Medulla oblongata (tissue), 1 donor: ENCODE data around the gene BBLN.

ENCODE experiments used
- DNase-seq: peaks from one replicate; pipeline ENCODE4 v3.0.0-alpha.2; 2015; ENCODE audit errors: extremely low spot score

The BBLN gene

DNA sequence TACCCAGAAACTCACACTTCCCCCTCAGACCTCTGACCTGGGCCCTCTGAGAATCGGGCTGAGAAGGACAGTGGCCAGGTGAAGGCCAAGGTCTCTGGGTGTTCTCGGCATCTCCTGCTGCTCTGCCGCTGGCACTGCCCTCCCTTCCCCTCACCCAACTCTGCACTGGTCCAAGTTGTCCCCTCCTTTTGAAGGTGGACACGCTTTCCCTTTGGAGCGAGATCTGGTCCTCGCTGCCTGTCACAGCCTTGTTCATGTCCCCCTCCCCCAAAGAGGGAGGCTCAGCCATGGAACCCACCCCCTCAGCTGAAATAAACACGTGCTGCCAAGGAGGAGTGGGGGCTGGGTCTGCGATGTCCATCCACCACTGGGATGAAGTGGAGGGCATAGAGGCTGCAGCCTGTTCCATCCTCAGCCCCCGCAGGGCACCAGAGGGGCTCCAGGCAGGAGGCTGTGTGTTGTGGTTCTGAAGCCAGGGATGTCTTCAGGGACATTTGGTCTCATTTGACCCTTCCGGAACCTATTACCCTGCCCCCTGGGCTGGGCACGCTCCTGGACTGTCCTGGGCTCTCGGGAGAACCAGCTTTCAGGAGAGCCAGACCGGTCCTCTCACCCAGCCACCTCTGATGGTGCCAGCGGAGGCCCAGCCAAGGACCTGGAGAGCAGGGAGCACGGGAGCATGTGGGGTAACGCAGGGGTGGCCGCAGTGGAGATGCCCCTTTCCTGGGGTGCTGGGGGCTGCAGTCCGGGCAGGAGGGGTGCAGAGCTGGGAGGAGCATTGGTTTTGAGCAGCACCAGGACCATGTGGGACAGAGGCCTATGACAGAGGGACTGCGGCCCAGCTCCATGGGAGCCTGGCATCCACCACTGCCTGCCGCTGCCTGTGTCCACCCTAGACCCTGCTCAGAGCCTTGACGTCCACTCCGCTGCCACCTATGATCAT is 15.6 kb upstream of the BBLN start:
- no peak for DNase-seq

DNA sequence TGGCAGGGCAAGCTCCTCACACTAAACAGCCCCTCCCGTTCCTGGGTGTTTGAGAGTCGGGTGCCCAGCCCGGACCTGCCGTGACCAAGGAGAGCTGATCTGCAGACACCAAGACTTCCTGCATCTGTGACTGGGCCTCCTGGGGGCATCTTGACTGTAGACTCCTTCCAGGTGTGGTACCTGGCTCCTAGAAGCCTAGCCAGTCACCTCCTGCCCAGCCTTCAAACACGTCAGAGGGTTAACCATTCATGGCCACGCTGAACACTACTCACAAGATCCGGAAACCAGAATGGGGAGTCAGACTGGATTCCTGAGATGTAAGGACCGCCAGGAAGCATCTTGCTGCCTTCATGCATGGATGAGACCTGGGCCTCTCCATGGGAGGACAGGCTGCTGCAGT is 14.5 kb upstream of the BBLN start:
- no peak for DNase-seq

- no peak for DNase-seq
Measured at GRCh38 chr9:128145951-128146351, 14.1 kb upstream of the BBLN start.

DNA sequence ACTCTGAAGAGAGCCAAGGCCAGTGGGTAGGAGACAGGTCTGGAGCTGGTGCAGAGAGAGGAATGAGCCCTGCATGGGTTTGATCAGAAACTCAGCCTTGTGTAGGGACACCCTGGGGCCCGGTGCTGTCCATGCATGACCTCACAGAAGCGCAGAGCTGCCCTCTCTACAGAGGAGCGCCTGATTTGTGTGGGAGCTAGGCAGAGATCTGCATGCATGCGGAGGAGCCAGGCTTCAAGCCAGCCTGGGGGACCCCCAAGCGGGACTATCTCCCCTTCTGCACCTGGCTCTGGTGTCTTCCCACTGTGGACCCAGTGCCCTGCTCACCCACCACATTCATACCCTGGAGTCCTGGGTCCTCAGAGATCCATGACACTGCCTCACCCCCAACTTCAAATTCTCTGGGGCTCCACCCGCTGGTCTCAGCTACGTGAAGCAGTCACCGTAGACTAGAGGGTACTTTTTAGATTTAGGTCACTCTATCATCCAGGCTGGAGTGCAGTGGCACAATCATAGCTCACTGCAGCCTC is 13.4 kb upstream of the BBLN start:
- DNase-seq, result no peak

DNA sequence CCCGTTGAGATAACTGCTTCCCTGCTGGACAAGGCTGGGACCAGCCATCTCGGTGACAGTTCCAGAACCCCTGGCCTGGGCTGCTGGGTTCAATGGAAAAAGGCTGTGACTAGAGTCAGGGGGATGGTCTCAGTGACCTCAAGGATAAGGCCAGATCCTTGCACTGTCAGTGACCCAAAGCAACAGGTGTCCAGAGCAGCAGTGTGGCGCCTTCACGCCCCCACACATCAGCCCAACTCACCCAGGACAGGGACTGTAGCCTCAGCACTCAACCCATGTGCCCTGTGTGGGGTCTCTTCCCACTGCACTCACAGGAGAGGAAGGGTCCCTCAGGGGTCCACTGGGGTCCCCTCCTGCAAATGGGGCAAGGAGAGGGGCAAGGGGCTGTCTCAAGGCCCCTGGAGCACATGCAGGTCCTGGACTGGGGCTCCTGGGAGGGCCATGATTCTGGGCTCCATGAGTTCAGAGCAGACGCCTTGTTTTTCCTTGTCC is 11.5 kb upstream of the BBLN start:
- DNase-seq, result no peak

DNA sequence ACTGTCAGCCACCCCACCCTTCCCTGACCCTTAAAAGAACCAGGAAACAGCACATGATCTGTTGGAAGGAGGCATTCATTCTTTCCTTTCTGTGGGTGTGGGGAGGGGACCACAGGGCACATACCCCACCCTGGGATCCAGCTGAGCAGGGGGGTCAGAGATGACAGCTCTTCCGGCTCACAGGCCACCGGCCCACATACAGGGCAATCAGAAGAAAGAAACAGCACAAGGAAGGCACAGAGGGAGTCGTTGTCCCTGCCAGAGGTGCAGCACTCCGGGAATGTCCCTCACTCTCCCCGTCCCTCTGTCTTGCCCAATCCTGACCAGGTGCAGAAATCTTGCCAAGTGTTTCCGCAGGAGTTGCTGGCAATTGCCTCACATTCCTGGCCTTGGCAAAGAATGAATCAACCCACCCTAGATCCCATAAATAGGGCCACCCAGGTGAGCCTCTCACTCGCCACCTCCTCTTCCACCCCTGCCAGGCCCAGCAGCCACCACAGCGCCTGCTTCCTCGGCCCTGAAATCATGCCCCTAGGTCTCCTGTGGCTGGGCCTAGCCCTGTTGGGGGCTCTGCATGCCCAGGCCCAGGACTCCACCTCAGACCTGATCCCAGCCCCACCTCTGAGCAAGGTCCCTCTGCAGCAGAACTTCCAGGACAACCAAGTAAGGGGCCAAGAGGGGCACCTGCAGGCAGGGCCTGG is 10.9 kb upstream of the BBLN start, which contains the start of gene LCN2:
Gene LCN2, plus strand, starts transcription at position 453 of the 701 bp plus-strand sequence. Its CDS starts 73 bp downstream, at position 526.
- DNase-seq, result no peak

- DNase-seq, result no peak
Measured at GRCh38 chr9:128149951-128150593, 10.0 kb upstream of the BBLN start.

DNA sequence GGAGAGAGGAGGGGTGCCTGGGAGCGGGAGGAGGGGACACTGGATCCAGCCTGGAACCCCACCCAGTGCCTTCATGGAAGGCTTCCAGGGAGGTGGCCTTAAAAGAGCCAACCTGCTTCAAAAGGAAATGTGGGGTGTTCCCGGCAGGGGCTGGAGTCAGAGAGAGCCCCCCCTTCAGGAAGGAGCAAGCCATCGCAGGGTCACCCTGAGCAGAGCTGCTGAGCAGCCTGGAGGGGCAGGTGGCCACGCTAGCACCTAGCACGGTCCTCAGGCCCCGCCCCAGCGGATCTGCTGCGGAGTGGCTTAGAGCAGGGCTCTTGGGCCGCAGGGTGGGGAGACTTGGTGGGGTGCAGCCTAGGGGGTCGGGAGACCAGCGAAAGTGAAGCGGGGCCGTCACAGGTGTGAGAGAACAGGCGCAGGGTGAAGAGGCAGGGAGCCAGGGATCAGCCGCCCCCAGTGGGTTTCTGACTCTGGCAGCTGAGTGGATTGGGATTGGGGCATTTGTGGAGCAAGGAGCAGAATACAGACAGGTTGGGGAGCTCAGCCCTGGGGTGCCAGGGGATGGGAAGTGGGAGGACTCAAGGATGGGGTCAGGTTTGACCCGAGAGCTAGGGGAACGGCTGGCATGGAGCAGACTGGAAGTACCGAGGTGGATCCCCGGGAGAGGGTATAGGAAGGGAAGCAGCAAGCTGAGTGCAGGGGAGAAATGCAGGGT is 9.3 kb upstream of the BBLN start:
- no peak for DNase-seq

DNA sequence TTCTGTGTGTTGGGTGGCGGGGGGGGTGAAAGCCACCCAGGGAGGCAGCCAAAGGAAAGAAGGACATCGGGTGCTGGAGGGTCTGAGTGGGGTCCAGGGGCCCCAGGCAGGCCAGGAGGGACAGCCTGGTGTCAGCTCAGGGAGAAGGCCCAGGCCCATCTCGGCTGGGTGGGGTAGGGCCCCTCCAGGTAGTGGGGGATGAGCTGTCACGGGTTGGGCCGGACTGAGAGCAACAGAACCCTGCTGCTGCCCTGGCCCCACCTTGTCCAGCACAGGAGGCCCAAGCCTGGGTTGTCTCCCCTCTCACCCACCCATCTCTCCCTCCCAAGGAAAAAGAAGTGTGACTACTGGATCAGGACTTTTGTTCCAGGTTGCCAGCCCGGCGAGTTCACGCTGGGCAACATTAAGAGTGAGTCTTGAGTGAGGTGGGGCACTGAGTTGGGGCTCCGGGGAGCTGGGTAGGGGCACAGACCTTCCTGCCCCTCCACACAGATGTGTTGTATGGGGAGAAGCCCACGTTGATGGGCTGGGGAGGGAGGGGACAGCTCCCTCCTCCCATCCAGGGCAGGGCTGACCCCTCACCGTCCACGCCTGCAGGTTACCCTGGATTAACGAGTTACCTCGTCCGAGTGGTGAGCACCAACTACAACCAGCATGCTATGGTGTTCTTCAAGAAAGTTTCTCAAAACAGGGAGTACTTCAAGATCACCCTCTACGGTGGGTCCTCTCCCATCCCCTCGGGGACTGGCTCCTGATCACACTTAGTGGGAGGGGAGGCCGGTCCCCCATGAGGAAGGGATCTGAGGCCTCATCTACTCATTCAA is 8.5 kb upstream of the BBLN start:
- no peak for DNase-seq

DNA sequence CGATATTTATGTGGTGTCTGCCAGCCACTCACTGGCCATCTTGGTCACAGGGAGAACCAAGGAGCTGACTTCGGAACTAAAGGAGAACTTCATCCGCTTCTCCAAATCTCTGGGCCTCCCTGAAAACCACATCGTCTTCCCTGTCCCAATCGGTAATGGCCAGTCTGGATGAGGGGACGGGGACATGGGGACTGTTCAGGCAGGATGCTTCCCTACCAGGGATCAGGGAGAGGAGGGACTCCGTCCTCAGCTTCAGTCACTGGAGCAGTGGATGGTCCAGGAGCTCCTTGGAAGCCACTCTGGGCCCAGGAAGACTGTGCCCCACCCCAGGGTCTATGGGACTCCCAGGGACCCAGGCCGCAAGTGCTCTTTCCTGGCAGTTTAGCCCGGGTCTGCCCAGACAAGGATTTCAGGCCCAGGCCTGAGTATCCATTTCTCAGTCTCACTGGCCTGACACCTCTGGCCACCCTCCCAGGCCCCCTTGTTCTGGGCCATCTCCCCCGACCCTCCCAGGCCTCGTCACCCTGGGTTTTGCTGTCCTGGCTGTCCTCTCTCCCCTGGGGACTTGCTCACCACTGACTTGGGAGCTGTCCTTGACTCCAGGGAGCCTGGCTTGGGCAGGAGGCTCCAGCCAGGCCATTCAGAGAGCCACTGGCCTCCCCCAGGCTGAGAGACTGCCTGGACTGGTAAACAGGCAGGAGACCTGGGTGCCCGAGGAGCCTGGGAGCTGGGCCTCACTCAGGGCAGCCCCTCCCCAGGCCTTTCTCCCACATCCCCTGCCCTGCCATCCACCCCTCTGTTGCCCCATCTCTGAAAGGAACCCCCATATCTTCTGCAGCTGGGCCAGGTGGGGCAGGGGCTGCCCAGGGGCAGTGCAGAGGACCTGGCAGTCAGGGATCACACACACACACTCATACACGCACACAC is 7.7 kb upstream of the BBLN start:
- no peak for DNase-seq

DNA sequence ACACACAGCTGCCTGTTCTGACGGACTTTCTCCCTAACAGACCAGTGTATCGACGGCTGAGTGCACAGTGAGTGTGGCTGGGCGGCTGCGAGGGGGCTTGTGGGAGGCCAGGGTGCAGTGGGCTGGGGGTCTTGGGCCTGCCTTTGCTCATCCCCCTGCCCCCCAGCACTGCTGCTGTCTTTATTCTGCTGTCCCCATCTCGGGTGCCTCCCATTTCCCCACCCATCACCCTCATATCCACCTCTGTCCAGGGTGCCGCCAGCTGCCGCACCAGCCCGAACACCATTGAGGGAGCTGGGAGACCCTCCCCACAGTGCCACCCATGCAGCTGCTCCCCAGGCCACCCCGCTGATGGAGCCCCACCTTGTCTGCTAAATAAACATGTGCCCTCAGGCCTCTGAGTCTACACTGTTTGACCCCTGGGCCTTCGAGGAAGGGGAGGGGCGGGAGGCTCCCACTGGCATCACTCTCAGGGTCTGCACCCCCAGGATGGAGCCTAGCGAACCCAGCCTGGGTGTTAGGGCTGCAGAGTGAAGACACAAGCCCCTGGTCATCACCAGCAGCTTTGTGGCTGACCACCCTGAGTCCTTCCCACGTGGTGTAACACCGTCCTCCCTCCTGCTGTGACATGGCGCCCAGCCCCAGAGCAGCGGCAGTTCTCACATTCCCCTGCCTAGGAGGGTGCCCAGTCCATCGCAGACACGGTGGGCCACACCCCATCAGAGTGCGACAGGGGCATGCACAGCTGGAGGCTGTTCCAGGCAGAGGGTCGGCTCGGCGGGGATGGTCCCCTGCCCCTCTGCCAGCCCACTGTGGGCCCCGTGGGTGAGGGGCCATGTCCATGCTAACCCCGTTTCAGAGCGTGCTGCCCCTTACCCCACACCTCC is 6.8 kb upstream of the BBLN start:
- DNase-seq, result no peak

GRCh38 chr9:128153947-128154695 is 5.9 kb upstream of the BBLN start:
- no peak for DNase-seq

DNA sequence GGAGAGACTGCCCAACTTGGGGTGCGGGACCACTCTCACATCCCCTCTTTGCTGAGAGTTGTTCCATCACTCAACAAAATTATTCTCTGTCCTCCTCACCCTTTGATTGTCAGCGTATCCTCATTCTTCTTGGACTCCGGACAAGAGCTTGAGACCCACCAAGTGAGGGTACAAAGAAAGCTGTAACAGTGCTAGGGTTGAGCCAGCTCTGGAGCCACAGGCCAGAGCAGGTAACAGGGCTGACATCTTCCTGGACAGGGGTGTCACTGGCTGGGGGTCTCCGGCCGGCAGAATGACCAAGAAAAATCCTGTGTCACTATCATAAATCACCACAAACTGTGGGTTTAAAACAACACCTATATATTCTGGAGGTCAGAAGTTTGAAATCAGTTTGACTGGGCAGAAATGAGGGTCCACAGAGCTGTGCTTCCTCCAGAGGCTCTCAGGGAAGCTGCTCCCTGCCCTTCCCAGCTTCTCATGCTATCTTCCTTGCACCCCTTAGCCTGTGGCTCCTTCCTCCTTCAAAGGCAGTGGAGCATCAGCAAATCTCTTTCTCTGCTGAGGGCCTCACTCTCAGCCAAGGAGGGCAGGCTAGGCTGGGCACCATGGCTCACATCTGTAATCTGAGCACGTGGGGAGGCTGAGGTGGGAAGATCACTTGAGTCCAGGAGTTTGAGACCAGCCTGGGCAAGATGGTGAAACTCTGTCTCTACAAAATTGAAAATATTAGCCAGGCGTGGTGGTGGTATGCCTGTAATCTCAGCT is 4.1 kb upstream of the BBLN start:
- DNase-seq, result no peak

DNA sequence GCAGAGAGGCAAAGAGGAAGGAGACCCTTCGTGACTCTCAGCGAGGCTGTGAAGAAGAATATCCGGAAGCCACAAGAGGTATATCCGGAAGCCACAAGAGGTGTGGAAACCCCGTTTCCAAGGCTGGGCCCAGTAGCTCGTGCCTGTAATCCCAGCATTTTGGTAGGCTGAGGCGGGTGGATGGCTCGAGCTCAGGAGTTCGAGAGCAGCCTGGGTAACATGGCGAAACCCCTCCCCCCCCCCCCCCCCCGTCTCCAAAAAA is 612 bp upstream of the BBLN start:
- DNase-seq, result peak; percentile 9

- DNase-seq, result peak; percentile 7
Measured at GRCh38 chr9:128160603-128160987, 530 bp downstream of the BBLN start.

DNA sequence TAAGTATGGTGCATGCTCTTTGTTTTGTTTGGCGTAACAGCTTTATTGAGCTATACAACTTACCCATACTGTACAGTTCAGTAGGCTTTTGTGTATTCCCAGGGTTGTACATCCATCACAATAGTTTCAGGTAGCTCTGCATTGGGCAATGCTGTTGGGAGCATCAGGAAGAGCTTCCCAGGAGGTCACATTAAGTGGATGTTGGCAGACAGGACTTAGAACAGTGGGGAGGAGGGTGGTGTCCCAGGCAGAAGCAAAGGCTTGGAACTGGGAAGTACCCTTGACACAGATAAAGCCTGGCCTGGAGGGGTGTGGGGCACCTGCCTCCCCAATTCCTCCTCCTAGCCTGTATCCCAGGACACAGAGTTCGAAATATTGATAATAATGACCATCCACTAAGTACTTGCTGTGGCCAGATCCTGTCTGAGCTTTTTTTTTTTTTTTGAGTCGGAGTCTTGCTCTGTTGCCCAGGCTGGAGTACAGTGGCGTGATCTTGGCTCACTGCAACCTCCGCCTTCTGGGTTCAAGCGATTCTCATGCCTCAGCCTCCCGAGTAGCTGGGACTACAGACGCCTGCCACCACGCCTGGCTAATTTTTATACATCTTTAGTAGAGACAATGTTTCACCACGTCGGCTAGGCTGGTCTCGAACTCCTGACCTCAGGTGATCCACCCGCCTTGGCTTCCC is 1.3 kb downstream of the BBLN start:
- no peak for DNase-seq
